EL (cell line): ENCODE results near the gene PTPRN2.
"Not testable (repeated sequence)": the region's sequence is repeated elsewhere in the genome, so short reads cannot be mapped to it uniquely, and the experiment has no call there.

ENCODE experiments used
- DNase-seq: peaks from one replicate; pipeline ENCODE4 v3.0.0-alpha.2; 2016

PTPRN2 gene

DNA sequence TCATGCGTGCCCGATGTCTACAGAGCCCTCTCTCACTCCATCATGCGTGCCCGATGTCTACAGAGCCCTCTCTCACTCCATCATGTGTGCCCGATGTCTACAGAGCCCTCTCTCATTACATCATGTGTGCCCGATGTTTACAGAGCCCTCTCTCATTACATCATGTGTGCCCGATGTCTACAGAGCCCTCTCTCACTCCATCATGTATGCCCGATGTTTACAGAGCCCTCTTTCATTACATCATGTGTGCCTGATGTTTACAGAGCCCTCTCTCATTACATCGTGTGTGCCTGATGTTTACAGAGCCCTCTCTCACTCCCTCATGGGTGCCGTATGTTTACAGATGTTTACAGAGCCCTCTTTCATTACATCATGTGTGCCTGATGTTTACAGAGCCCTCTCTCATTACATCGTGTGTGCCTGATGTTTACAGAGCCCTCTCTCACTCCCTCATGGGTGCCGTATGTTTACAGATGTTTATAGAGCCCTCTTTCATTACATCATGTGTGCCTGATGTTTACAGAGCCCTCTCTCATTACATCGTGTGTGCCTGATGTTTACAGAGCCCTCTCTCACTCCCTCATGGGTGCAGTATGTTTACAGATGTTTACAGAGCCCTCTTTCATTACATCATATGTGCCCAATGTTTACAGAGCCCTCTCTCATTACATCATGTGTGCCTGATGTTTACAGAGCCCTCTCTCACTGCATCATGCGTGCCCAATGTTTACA, 739.7 kb downstream of the PTPRN2 start:
- not testable (repeated sequence) for DNase-seq

GRCh38 chr7:157846746-157847145, 740.9 kb downstream of the PTPRN2 start:
- DNase-seq: not testable (repeated sequence)

- DNase-seq: no peak
Observed at GRCh38 chr7:157846271-157846670, 741.4 kb downstream of the PTPRN2 start.

DNA sequence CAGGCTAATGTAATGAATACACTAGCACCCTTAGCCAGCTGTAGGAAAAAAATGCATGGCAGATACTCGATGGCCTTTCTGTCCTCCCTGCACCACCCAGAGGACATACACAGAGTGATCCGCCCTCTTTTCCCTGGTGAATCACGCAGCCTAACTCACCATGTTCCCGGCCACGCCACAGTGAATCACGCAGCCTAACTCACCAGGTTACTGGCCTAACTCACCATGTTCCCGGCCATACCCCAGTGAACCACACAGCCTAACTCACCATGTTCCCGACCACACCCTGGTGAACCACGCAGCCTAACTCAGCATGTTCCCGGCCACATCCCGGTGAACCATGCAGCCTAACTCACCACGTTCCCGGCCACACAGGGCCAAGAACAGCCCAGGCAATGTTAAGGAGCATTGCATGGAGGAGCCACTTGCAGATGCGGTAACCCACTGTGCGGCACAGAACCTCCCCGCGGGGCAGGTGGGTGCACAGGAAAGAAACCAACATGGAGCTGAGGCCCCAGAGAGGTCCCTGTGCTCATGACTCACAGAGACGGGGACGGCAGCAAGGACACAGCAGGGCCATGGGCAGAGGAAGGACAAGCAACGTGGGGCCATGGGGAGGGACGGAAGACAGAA, 742.3 kb downstream of the PTPRN2 start:
- DNase-seq: no peak

DNA sequence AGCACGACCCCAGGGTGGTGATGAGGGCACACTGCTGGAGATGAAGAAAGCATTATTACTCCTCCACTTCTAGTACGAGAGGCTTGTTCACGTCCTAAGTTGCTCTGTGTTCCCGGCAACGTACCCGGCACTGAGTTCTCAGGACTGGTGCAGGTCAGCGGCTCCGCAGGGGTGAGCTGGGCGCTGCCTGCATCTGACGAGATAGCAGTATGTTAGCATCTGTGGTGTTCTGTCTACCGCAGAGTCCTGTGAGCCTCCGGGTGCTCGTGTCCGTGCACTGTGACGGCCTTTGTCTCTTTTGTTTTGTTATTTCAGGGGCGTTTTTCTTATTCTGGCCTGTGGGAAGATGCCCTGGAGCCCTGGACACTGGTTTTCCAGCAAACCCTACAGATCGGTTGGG, 743.0 kb downstream of the PTPRN2 start:
- DNase-seq: no peak

DNA sequence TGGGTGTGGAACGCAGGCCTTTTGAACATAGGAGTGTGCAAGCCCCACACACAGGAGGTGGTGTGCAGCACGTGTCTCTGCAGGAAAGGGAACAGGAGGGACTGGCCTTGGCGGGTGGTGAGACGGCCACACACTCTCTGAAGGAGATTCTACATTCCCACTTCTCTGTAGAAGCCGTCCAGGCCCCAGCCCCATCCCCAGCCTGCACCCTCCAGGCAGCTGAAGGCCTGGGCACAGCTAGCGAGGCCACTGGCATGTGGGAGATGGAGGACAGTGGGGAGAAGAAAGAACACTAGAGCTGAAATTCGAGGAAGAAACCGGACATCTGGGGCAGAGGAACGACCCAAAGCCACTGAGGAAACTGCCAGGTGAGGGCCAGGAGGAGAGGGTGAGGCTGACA, 743.5 kb downstream of the PTPRN2 start:
- DNase-seq: no peak

- DNase-seq: no peak
Observed at GRCh38 chr7:157843336-157844140, 744.1 kb downstream of the PTPRN2 start.

DNA sequence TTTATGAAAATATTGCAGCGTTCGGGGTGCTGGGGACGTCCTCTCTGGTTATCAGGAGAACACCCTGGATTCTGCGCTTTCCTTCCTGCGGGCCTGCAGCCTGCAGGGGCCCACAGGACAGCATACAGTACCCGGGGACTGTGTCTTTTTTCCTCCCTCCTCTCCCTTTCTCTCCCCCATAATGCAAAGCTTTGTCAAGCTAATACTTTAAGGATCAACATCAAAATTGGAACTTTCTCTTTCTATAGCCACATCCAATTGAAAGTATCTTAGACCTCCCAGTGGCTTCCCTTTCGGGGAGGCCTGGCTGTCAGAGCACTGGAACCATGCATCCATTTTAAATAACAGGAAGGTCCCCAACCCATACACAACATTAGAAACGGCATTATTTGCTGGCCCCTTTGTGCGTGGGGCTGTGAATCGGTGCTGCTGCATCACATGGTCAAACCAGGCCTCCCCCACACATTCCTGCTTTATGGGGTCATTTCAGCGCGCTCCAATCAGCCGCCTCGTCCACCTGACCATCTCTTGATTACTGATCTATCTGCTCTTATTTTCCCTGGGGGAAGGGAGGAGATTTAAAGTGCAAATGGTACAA, 745.8 kb downstream of the PTPRN2 start:
- no peak for DNase-seq

GRCh38 chr7:157840914-157841772, 746.5 kb downstream of the PTPRN2 start:
- no peak for DNase-seq

- no peak for DNase-seq
Observed at GRCh38 chr7:157840174-157840913, 747.3 kb downstream of the PTPRN2 start.

GRCh38 chr7:157839672-157840167, 747.9 kb downstream of the PTPRN2 start:
- no peak for DNase-seq

DNA sequence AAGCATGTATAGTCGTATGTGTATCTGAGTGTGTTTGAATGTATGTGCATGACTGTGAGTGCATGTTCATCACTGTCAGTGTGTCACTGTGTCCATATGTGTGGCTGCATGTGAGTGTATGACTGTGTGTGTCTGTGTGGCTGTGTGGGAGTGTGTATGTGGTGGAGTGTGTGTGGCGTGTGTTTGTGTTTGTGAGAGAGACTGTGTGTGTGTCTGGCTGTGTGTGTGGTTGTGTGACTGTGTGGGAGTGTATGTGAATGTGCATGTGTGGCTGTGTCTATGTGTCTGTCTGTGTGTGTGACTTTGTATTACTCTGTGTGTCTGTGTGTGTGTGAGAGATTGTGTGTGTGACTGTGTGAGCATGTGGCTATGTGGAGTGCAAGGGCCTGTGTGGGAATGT, 748.4 kb downstream of the PTPRN2 start:
- DNase-seq: no peak

- DNase-seq: no peak
Observed at GRCh38 chr7:157837561-157837960, 750.1 kb downstream of the PTPRN2 start.

DNA sequence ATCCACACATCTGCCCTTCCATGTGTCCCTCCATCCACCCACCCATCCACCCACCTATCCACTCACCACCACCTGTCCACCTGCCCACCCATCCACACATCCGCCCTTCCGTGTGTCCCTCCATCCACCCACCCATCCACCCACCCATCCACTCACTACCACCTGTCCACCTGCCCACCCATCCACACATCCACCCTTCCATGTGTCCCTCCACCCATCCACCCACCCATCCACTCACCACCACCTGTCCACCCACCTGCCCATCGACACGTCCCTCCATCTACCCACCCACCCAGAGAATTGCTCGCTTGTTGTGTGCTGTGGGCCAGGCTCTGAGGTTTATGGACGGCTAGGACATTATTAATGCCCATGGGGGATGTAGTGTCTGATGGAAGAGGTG, 750.6 kb downstream of the PTPRN2 start:
- no peak for DNase-seq

DNA sequence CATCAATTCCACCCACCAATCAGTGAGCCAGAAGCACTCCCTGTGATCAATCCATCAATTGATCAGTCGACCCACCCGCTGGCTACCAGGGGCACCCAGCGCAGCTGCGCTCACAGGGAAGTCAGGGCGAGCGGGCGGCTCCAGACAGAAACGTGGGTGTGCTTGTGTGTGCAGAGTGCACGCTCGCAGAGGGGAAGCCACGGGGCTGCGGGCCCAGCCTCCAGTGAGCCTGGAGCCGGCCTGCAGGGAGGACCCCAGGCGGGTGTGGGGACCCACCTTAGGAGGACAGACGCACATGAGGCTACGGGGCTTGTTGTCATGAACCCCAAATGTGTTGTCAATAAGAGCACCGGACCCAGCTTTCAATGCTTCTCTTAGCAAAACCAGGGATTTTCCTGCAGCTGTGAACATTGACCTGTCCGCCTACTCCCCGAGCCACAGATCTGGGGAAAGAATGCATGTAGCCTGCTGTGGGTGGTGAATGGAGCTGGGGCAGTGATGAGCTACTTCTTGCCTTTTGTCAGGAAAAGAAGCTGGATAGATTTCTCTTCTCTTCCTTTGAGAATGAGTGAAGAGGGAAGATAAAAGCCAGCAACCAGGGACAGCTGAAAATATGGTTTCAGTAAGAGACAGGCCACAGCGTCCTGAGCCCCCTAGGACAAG, 753.0 kb downstream of the PTPRN2 start:
- no peak for DNase-seq

GRCh38 chr7:157832866-157833607, 754.6 kb downstream of the PTPRN2 start:
- no peak for DNase-seq

DNA sequence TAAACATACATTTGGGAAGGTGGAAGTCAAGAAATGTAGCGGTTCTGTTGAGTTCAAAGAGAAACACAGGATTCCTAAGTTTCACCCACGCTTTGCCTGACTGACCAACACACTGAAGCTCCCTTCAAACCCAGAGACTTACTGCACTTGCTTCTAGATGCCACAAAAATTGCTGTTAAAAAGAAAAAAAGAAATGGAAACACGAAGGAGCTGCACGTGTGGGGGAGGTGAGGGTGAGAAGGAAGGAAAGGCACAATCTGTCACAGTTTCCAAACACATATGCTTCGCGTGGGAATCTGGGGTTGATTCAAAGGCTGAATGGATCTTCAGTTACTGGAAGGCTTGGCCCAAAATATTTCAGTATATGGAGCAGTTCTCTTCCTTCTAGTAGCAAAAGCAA, 755.2 kb downstream of the PTPRN2 start:
- DNase-seq: no peak

DNA sequence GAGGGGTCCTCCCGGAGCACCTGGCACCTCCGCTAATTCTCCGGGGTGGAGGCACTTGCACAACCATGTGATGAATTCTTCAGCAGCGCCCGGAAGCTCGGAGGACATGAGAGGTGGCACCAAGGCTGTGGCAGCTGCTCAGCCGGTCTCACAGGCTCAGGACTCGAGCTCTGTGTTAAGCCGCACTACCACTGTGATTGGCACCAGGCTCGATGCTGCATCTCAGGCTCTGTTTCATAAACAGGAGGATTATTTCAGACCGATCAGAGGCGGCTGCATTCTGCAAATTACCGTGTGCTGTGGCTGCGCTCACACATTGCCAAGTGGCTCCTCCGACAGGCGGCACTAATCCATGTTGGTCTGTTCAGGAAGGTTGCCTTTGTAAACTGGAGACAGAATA, 755.6 kb downstream of the PTPRN2 start:
- DNase-seq: no peak

DNA sequence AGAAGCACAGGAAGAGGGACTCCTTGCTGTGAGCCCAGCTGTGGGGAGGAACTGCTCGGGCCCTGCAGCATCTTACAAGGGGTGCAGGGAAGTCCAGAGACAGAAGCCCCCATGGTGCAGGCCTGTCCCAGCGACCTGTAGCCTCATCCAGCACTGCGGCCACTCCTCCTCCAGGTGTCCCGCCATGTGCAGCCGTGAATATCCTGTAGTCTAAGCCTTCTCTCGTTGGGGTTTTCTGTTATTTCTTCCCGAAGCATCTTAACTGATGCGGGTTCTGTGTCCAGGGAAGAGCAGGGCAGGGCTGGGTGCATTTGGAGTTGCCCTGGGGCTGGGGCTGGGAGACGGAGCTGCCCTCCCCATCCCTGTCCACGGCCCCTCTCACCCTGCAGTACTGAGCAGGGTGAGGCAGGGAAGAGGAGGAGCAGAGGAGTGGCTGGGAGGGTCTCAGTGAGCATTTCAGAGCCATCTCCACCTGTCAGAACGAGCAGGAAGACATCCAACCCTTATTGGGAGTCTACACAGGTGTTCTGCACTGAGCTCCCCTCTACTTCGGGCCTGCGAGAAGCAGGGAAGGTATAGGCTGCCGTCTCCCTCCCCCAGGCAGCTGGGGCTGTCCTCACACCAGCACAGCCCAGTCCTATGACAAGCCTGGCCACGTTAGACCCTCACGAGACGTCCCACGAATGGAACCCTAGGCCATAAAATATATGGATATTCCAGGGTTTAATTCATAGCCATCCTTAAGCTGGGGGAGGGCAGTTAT, 756.3 kb downstream of the PTPRN2 start:
- no peak for DNase-seq
